Stimulated activated naive CD8-positive, alpha-beta T cell treated with anti-CD3 and anti-CD28 coated beads, Interleukin-15, Interleukin-2, amounts not matched to agents 100 ng/mL and 50 ng/mL, for 24 hours (primary cell): ENCODE results near the gene NOCT.

ENCODE experiments used
- H3K27ac Mint-ChIP-seq: one replicate; pipeline ENCODE4 v1.8.0; 2021; ENCODE audit warnings: mild to moderate bottlenecking, mixed read lengths
- H3K27me3 Mint-ChIP-seq: one replicate; pipeline ENCODE4 v1.8.0; 2021; ENCODE audit warnings: mixed read lengths
- H3K36me3 Mint-ChIP-seq: one replicate; pipeline ENCODE4 v1.8.0; 2021; ENCODE audit warnings: low read depth, mixed read lengths
- H3K4me1 Mint-ChIP-seq: one replicate; pipeline ENCODE4 v1.8.0; 2021; ENCODE audit warnings: low read depth, mixed read lengths
- H3K4me3 Mint-ChIP-seq: one replicate; pipeline ENCODE4 v1.8.0; 2021; ENCODE audit warnings: mild to moderate bottlenecking, mixed read lengths
- H3K9me3 Mint-ChIP-seq: one replicate; pipeline ENCODE4 v1.8.0; 2021; ENCODE audit warnings: mixed read lengths

NOCT gene, protein sequence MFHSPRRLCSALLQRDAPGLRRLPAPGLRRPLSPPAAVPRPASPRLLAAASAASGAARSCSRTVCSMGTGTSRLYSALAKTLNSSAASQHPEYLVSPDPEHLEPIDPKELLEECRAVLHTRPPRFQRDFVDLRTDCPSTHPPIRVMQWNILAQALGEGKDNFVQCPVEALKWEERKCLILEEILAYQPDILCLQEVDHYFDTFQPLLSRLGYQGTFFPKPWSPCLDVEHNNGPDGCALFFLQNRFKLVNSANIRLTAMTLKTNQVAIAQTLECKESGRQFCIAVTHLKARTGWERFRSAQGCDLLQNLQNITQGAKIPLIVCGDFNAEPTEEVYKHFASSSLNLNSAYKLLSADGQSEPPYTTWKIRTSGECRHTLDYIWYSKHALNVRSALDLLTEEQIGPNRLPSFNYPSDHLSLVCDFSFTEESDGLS

GRCh38 chr4:139015269-139015947, at the start of gene NOCT:
Gene NOCT, plus strand, starts transcription at chr4:139015781. Its CDS starts 201 bp downstream, at chr4:139015982.
- Mint-ChIP-seq H3K27ac (peak within 1 kb of the TSS; percentile 99), H3K4me3 (peak within 1 kb of the TSS; percentile 94), H3K27me3 (no peaks in the 10 kb centered on the region), H3K4me1 (peaks cover 46% of the 10 kb centered on the region), H3K36me3 (peaks cover 20% of the 10 kb centered on the region), H3K9me3 (no peaks in the 10 kb centered on the region)

DNA sequence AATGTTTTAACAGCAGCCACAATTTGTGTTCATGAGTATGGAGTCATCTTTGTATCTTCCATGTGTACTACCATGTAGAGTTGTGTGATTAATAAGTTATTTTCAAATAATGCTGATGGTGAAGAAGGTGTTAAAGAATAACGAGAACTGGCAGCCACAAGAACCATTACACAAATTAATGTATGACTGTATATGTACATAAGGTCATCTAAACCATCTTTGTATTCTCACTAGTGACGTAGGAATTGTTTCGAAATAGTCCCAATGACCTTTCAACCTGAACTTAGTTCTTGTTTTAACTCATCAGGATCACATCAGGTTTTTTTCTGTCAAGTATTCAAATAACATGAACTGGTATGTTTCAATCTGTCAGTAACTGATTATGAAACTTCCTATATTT, 48.3 kb upstream of the NOCT start:
- Mint-ChIP-seq H3K4me1 (no peaks in the 10 kb centered on the region), H3K27ac (peak overlapping the region; percentile 1), H3K36me3 (no peaks in the 10 kb centered on the region), H3K9me3 (no peaks in the 10 kb centered on the region), H3K4me3 (no peak overlapping the region), H3K27me3 (no peaks in the 10 kb centered on the region)

DNA sequence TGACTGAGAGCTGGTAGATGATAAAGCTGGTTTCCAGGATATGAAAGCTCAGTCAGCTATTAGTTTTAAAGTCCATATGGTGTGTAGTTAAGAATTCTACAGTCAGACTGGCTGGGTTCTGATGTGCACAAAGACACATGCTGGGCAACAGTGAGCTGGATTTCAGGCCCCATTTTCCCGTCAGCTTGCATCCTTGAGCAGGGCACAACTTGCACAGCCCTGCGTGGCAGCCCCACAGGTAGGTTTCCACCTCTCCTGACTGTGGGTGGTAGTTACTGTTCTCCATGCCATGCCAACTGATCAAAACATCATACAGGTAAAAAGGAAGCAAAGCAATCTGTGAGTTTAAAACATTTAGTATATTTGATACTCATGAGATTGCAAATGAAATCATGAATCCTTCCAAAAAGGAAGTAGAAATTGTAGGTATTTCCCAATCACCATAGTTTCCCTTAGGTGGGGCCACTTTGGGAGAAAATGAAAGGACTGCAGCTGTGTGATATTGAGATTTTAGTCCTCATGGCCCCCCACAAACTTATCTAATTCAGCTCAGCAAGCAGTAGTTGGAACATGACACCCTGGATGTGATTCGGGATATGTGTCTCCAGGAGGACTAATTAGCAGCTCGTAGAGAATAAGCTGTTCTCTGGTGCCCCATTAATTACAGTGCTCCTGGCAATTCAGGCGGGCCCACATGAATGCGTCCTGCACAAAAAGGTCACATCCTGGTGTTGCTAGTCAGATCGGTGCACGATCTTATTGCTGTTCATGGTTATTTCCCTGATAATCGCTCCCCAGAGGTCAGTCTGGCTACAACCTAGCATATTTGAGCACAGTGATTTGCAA, 42.4 kb upstream of the NOCT start:
- no peak overlapping the region for H3K27ac Mint-ChIP-seq
- H3K36me3 Mint-ChIP-seq: no peaks in the 10 kb centered on the region
- H3K9me3 Mint-ChIP-seq: no peaks in the 10 kb centered on the region
- H3K27me3 Mint-ChIP-seq: no peaks in the 10 kb centered on the region
- H3K4me3 Mint-ChIP-seq: no peak overlapping the region
- peaks cover 6% of the 10 kb centered on the region for H3K4me1 Mint-ChIP-seq

GRCh38 chr4:138975225-138975624, 40.4 kb upstream of the NOCT start:
- Mint-ChIP-seq H3K4me3 (no peak overlapping the region), H3K9me3 (no peaks in the 10 kb centered on the region), H3K27me3 (no peaks in the 10 kb centered on the region), H3K4me1 (peaks cover 6% of the 10 kb centered on the region), H3K36me3 (no peaks in the 10 kb centered on the region), H3K27ac (no peak overlapping the region)

DNA sequence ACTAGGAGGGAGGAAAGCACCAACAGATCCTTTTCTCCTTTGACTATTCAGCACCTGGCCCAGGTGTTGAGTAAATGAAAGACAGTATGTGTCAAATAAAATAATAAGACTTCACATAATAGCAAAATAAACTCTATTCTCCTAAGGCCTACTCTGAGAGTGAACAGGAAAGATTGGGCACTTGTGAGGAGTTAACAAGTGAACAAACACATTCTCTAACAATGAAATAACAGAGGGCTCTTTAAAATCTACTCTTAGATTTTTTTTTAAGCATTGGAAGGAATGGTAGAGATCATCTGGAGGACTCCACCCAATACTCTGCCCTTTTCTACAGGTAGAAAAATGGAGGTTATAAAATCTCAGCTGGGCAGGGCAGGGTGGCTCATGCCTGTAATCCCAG, 39.1 kb upstream of the NOCT start:
- peaks cover 6% of the 10 kb centered on the region for H3K4me1 Mint-ChIP-seq
- H3K9me3 Mint-ChIP-seq: no peaks in the 10 kb centered on the region
- no peak overlapping the region for H3K4me3 Mint-ChIP-seq
- H3K27ac Mint-ChIP-seq: no peak overlapping the region
- no peaks in the 10 kb centered on the region for H3K27me3 Mint-ChIP-seq
- H3K36me3 Mint-ChIP-seq: no peaks in the 10 kb centered on the region

- Mint-ChIP-seq H3K4me1 (peaks cover 6% of the 10 kb centered on the region), H3K27me3 (no peaks in the 10 kb centered on the region), H3K36me3 (no peaks in the 10 kb centered on the region), H3K27ac (no peak overlapping the region), H3K9me3 (no peaks in the 10 kb centered on the region), H3K4me3 (no peak overlapping the region)
Observed at GRCh38 chr4:138977524-138977923, 38.1 kb upstream of the NOCT start.

- no peak overlapping the region for H3K27ac Mint-ChIP-seq
- no peaks in the 10 kb centered on the region for H3K27me3 Mint-ChIP-seq
- H3K4me3 Mint-ChIP-seq: no peak overlapping the region
- H3K9me3 Mint-ChIP-seq: no peaks in the 10 kb centered on the region
- no peaks in the 10 kb centered on the region for H3K36me3 Mint-ChIP-seq
- peaks cover 6% of the 10 kb centered on the region for H3K4me1 Mint-ChIP-seq
Observed at GRCh38 chr4:138978028-138978585, 37.5 kb upstream of the NOCT start.

- Mint-ChIP-seq H3K9me3 (no peaks in the 10 kb centered on the region), H3K4me3 (no peak overlapping the region), H3K36me3 (no peaks in the 10 kb centered on the region), H3K27me3 (no peaks in the 10 kb centered on the region), H3K4me1 (peaks cover 6% of the 10 kb centered on the region), H3K27ac (no peak overlapping the region)
Observed at GRCh38 chr4:138978600-138978999, 37.0 kb upstream of the NOCT start.

DNA sequence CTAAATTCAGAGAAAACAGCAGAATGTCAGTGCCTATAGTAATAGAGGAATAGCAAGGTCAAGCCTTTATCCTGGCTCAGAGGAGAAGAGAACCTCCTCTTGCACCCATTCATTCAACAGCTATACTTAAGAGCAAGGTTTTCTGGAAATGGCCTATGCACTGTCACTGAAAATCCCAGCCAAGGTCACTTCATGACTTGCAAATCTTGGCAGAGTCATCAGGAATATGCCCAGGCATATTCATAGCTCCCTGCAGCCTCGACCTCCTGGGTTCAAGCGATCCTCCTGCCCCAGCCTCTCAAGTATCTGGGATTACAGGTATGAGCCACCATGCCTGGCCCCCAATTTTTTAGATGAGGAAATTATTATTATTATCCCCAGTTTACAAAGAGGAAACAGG, 35.8 kb upstream of the NOCT start:
- Mint-ChIP-seq H3K4me3 (no peak overlapping the region), H3K4me1 (peaks cover 6% of the 10 kb centered on the region), H3K9me3 (no peaks in the 10 kb centered on the region), H3K27me3 (no peaks in the 10 kb centered on the region), H3K27ac (no peak overlapping the region), H3K36me3 (no peaks in the 10 kb centered on the region)

- H3K27ac Mint-ChIP-seq: no peak overlapping the region
- no peaks in the 10 kb centered on the region for H3K27me3 Mint-ChIP-seq
- H3K36me3 Mint-ChIP-seq: no peaks in the 10 kb centered on the region
- peaks cover 6% of the 10 kb centered on the region for H3K4me1 Mint-ChIP-seq
- no peak overlapping the region for H3K4me3 Mint-ChIP-seq
- H3K9me3 Mint-ChIP-seq: no peaks in the 10 kb centered on the region
Observed at GRCh38 chr4:138981930-138982390, 33.6 kb upstream of the NOCT start.

DNA sequence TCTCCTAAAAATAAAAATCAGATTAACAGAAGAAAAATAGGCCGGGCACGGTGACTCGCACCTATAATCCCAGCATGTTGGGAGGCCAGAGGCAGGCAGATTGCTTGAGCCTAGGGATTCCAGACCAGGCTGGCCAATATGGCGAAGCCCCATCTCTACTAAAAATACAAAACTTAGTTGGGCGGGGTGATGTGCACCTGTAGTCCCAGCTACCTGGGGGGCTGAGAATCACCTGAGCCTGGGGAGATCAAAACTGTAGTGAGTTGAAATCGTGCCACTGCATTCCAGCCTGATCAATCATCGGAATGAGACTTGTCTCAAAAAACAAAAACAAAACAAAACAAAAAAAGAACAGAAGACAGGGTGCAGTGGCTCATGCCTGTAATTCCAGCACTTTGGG, 32.8 kb upstream of the NOCT start:
- peaks cover under 1% of the 10 kb centered on the region for H3K4me1 Mint-ChIP-seq
- no peak overlapping the region for H3K27ac Mint-ChIP-seq
- H3K36me3 Mint-ChIP-seq: no peaks in the 10 kb centered on the region
- no peak overlapping the region for H3K4me3 Mint-ChIP-seq
- no peaks in the 10 kb centered on the region for H3K27me3 Mint-ChIP-seq
- H3K9me3 Mint-ChIP-seq: no peaks in the 10 kb centered on the region

DNA sequence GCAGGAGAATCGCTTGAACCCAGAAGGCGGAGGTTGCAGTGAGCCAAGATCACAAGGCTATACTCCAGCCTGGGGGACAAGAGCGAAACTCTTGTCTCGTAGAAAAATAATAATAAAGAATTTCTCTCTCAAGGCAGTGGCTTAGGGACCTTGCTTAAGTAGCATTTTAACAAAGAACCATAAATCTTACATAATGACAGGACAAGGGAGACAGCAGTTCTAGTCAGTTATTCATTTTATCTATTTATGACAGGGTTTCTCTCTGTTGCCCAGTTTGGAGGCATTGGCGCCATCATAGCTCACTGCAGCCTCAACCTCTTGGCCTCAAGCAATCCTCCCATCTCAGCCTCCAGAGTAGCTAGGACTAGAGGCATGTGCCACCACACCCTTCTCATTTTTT, 31.9 kb upstream of the NOCT start:
- no peaks in the 10 kb centered on the region for H3K36me3 Mint-ChIP-seq
- H3K9me3 Mint-ChIP-seq: no peaks in the 10 kb centered on the region
- H3K4me3 Mint-ChIP-seq: no peak overlapping the region
- H3K4me1 Mint-ChIP-seq: no peaks in the 10 kb centered on the region
- H3K27me3 Mint-ChIP-seq: peaks cover 5% of the 10 kb centered on the region
- no peak overlapping the region for H3K27ac Mint-ChIP-seq

DNA sequence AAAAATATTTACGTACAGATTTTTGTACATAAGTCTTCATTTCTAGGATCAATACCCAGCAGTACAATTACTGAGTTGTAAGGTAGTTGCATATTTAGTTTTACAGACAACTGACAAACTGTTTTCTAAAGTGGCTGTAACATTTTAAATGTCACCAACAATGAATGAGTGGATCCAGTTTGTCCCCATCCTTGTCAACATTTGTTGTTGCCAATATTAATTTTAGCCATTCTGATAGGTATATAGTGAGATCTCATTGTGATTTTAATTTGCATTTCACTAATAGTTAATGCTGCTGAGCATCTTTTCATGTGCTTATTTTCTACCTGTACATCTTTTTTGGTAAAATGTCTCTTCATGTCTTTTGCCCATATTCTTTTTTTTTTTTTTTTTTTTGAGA, 30.9 kb upstream of the NOCT start:
- H3K27me3 Mint-ChIP-seq: peaks cover 9% of the 10 kb centered on the region
- no peak overlapping the region for H3K4me3 Mint-ChIP-seq
- no peak overlapping the region for H3K27ac Mint-ChIP-seq
- H3K4me1 Mint-ChIP-seq: no peaks in the 10 kb centered on the region
- H3K9me3 Mint-ChIP-seq: no peaks in the 10 kb centered on the region
- H3K36me3 Mint-ChIP-seq: no peaks in the 10 kb centered on the region

DNA sequence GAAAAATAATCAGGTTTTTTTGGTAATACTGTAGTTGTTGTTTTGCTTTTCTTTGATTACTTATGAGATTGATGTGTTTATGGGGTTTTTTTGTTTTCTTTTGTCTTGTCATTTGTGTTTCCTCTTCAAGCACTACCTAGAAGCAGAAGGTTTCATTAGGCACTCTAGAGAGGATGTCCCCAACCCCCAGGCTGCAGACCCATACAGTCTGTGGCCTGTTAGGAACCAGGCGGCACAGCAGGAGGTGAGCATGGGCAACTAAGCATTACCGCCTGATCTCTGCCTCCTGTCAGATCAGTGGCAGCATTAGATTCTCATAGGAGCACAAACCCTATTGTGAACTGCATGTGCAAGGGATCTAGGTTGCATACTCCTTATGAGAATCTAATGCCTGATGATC, 22.9 kb upstream of the NOCT start:
- H3K4me3 Mint-ChIP-seq: no peak overlapping the region
- no peaks in the 10 kb centered on the region for H3K36me3 Mint-ChIP-seq
- no peaks in the 10 kb centered on the region for H3K9me3 Mint-ChIP-seq
- H3K4me1 Mint-ChIP-seq: no peaks in the 10 kb centered on the region
- no peak overlapping the region for H3K27ac Mint-ChIP-seq
- peaks cover 9% of the 10 kb centered on the region for H3K27me3 Mint-ChIP-seq

GRCh38 chr4:138996090-138996489, 19.5 kb upstream of the NOCT start:
- no peaks in the 10 kb centered on the region for H3K27me3 Mint-ChIP-seq
- H3K27ac Mint-ChIP-seq: no peak overlapping the region
- H3K4me1 Mint-ChIP-seq: no peaks in the 10 kb centered on the region
- no peaks in the 10 kb centered on the region for H3K9me3 Mint-ChIP-seq
- no peaks in the 10 kb centered on the region for H3K36me3 Mint-ChIP-seq
- no peak overlapping the region for H3K4me3 Mint-ChIP-seq
